Adipose tissue (tissue), 3 donors: Measurements from ENCODE around the gene DYNAP. TPM values are rescaled to one million over a fixed set of nuclear protein-coding genes. Genes with fewer than 3 reads are reported as not detected.

Experiments
- H3K27ac ChIP-seq: one replicate; pipeline ENCODE4 v1.5.1; 2013; ENCODE audit warnings: low read depth, low read length
- WGBS, 3 donors: extraction: QIAGEN DNeasy Blood & Tissue Kit; methylation state at CpG; one replicate each; pipeline ENCODE4 v1.1.7; 2013; 5-methylcytosine and 5-hydroxymethylcytosine counted together
- polyA plus RNA-seq, 3 donors: library from polyadenylated mRNA; stranded (reverse); fragments of 200-250 nt; gene quantifications; one replicate each; pipeline ENCODE4 v1.2.3, GENCODE V29; 2013
- donor health status: healthy with polysubstance abuse.
- donor health status: Bipolar disorder and iron deficiency.
- donor health status: healthy.

DYNAP gene
- under 1 TPM in 1 of 3 donors, not detected in 2; 0.10 TPM for polyA plus RNA-seq

- H3K27ac ChIP-seq = no peak within 1 kb of the TSS
- 58 to 86% (median 69%) methylated on average over 5 of the region's 5 CpGs for WGBS, 3 donors
Observed at GRCh38 chr18:54590945-54591344, at the start of gene DYNAP. Gene DYNAP, plus strand, starts transcription at chr18:54591245. Its CDS starts 38 bp downstream, at chr18:54591283.

GRCh38 chr18:54551590-54551989 lies 39.5 kb upstream of the DYNAP start:
- H3K27ac ChIP-seq = no peak overlapping the region
- WGBS, 3 donors = 94 to 98% (median 96%) methylated on average over 1 of the region's 1 CpG

- no peak overlapping the region for H3K27ac ChIP-seq
- WGBS, 3 donors = 73 to 82% (median 80%) methylated on average over 2 of the region's 2 CpGs
Observed at GRCh38 chr18:54555286-54555685, 35.8 kb upstream of the DYNAP start.

GRCh38 chr18:54555996-54556395 lies 35.0 kb upstream of the DYNAP start:
- H3K27ac ChIP-seq = no peak overlapping the region
- WGBS, 3 donors = 30 to 80% (median 75%) methylated on average over 1 of the region's 1 CpG

GRCh38 chr18:54557958-54558357 lies 33.1 kb upstream of the DYNAP start:
- WGBS, 3 donors = 65 to 81% (median 76%) methylated on average over 2 of the region's 2 CpGs
- H3K27ac ChIP-seq = no peak overlapping the region

- WGBS, 3 donors = 83 to 90% (median 87%) methylated on average over 3 of the region's 3 CpGs
- no peak overlapping the region for H3K27ac ChIP-seq
Observed at GRCh38 chr18:54558609-54559585, 32.1 kb upstream of the DYNAP start.

GRCh38 chr18:54561706-54562267 lies 29.3 kb upstream of the DYNAP start:
- no peak overlapping the region for H3K27ac ChIP-seq
- 56 to 76% (median 67%) methylated on average over 1 of the region's 1 CpG for WGBS, 3 donors

- 76 to 89% (median 84%) methylated on average over 3 of the region's 3 CpGs for WGBS, 3 donors
- no peak overlapping the region for H3K27ac ChIP-seq
Observed at GRCh38 chr18:54580202-54580729, 10.8 kb upstream of the DYNAP start.

GRCh38 chr18:54584065-54584464 lies 7.0 kb upstream of the DYNAP start:
- H3K27ac ChIP-seq = no peak overlapping the region
- 66 to 76% (median 71%) methylated on average over 1 of the region's 1 CpG for WGBS, 3 donors

- WGBS, 3 donors = 73 to 81% (median 75%) methylated on average over 6 of the region's 6 CpGs
Observed at GRCh38 chr18:54585743-54586142, 5.3 kb upstream of the DYNAP start.

GRCh38 chr18:54604211-54604610 lies 13.2 kb downstream of the DYNAP start:
- WGBS, 3 donors = 90 to 95% (median 94%) methylated on average over 6 of the region's 6 CpGs

More at GRCh38 chr18:54585743-54586142, 5.3 kb upstream of the DYNAP start:
- H3K27ac ChIP-seq = no peak overlapping the region

GRCh38 chr18:54606835-54607212 lies 15.8 kb downstream of the DYNAP start:
- WGBS, 3 donors = 81 to 93% (median 92%) methylated on average over 9 of the region's 9 CpGs

More at GRCh38 chr18:54604211-54604610, 13.2 kb downstream of the DYNAP start:
- H3K27ac ChIP-seq = no peak overlapping the region

GRCh38 chr18:54607213-54608027 lies 16.4 kb downstream of the DYNAP start:
- H3K27ac ChIP-seq = no peak overlapping the region
- 40 to 76% (median 67%) methylated on average over 11 of the region's 11 CpGs for WGBS, 3 donors

More at GRCh38 chr18:54606835-54607212, 15.8 kb downstream of the DYNAP start:
- no peak overlapping the region for H3K27ac ChIP-seq

- H3K27ac ChIP-seq = no peak overlapping the region
- 45 to 63% (median 57%) methylated on average over 3 of the region's 3 CpGs for WGBS, 3 donors
Observed at GRCh38 chr18:54608028-54608642, 17.1 kb downstream of the DYNAP start.

GRCh38 chr18:54611816-54612215 lies 20.8 kb downstream of the DYNAP start:
- 61 to 84% (median 70%) methylated on average over 2 of the region's 2 CpGs for WGBS, 3 donors
- no peak overlapping the region for H3K27ac ChIP-seq

- H3K27ac ChIP-seq = no peak overlapping the region
- 45 to 65% (median 59%) methylated on average over 4 of the region's 4 CpGs for WGBS, 3 donors
Observed at GRCh38 chr18:54612237-54612636, 21.2 kb downstream of the DYNAP start.

- WGBS, 3 donors = 74 to 79% (median 78%) methylated on average over 4 of the region's 4 CpGs
- no peak overlapping the region for H3K27ac ChIP-seq
Observed at GRCh38 chr18:54613174-54613573, 22.1 kb downstream of the DYNAP start.
